GM12874 (cell line): ENCODE data around the gene ACACB.

Source experiments
- TF ChIP-seq, protein P1 (sequence below): IDR thresholded peaks from 2 replicates; pipeline ENCODE4 v1.5.1; 2011; ENCODE audit warnings: low read depth, mild to moderate bottlenecking, control low read depth, low read length, moderate library complexity; ENCODE audit not compliant: insufficient read depth

Gene ACACB

DNA sequence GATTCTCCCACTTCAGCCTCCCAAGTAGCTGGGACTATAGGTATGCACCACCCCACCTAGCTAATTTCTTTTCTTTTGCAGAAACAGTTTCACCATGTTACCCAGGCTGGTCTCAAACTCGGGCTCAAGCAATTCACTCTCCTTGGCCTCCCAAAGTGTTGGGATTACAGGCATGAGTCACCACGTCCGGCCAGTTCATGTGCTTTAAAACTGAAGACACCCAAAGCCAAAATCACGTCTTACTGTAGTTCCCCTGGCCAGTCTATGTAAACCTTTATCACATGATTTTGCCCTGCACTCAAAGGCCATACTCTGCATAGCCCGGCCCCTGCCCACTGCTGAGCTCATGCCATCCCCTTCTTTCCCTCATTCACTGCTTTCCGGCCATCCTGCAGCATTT, 27.6 kb upstream of the ACACB start:
- TF ChIP-seq, protein P1, sequence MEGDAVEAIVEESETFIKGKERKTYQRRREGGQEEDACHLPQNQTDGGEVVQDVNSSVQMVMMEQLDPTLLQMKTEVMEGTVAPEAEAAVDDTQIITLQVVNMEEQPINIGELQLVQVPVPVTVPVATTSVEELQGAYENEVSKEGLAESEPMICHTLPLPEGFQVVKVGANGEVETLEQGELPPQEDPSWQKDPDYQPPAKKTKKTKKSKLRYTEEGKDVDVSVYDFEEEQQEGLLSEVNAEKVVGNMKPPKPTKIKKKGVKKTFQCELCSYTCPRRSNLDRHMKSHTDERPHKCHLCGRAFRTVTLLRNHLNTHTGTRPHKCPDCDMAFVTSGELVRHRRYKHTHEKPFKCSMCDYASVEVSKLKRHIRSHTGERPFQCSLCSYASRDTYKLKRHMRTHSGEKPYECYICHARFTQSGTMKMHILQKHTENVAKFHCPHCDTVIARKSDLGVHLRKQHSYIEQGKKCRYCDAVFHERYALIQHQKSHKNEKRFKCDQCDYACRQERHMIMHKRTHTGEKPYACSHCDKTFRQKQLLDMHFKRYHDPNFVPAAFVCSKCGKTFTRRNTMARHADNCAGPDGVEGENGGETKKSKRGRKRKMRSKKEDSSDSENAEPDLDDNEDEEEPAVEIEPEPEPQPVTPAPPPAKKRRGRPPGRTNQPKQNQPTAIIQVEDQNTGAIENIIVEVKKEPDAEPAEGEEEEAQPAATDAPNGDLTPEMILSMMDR: no peak

DNA sequence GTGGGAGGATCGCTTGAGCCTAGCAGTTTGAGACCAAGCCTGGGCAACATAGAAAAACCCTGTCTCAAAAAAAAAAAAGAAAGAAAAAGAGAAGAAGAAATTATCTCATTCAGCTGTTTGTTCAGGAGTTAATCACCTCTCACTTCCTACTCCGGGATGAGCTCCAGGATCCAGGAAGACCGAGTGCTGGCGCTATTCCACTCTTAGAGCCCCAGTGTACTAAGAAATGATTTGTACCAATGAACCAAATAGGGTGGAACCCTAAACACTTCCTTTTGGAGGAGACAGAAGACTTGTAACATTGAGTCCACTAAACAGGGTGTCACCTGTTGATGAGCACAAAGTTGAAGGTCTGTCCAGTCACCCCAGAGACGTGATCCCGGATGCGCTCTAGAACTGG, 26.7 kb upstream of the ACACB start:
- TF ChIP-seq, protein P1: no peak

DNA sequence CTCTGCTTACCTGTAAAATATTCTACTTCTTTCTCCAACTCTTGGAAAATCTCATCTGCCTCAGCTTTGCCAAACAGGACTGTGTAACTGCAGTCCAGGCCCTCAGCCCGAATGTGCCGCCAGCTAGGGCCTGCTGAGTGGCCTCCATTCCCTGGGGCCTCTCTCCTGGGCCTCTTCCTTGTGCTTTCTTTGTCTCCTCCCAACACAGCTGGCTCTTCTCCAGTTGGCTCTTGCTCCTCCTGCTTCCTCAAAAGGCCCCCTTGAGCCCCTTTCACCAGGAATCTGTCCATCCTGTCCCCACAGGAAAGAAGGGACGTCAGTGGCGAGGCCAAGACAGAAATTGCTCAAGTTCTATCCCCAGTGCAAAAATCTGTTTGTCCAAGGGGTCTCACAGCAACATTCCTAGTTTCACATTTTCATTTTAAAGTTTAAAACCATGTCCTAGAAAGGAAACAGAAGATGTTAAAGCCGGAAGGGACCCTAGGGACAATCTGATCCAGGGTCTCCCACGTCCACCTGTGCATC, 23.8 kb upstream of the ACACB start:
- TF ChIP-seq, protein P1: no peak

- TF ChIP-seq, protein P1: peak; percentile 98
Measured at GRCh38 chr12:109093022-109093918, 23.1 kb upstream of the ACACB start, which contains the start of gene ALKBH2. Gene ALKBH2, minus strand, starts transcription at chr12:109093472. Its CDS starts 686 bp downstream, at chr12:109092786.

GRCh38 chr12:109097140-109097434, 19.3 kb upstream of the ACACB start:
- TF ChIP-seq, protein P1: no peak

- TF ChIP-seq, protein P1: no peak
Measured at GRCh38 chr12:109097435-109098182, 18.8 kb upstream of the ACACB start, which contains the start of gene UNG. Gene UNG, plus strand, starts transcription at chr12:109097597. Its CDS starts 83 bp downstream, at chr12:109097680.

GRCh38 chr12:109098183-109098604, 18.2 kb upstream of the ACACB start:
- TF ChIP-seq, protein P1: no peak
